ENCODE data around the gene ERP44.
"Not testable (repeated sequence)": the region's sequence is repeated elsewhere in the genome, so short reads cannot be mapped to it uniquely, and the experiment has no call there.

ERP44 gene

GRCh38 chr9:100083448-100084127 lies 15.2 kb downstream of the ERP44 start:
- H3K4me3 ChIP-seq (ENCODE audit: low read depth, low read length): no peak overlapping the region
- DNase-seq (ENCODE audit: low read depth): no peak
- in situ Hi-C loops (cut with HindIII; ENCODE audit: low sequenced_read_pairs): no loop called here
- no peak for TF ChIP-seq CTCF (IDR thresholded peaks at IDR 0.05; ENCODE audit: low read depth, low read length, missing control alignments)

- in situ Hi-C loops (cut with HindIII; ENCODE audit: low sequenced_read_pairs): no loop called here
- no peak overlapping the region for H3K4me3 ChIP-seq (ENCODE audit: low read depth, low read length)
- TF ChIP-seq CTCF (IDR thresholded peaks at IDR 0.05; ENCODE audit: low read depth, low read length, missing control alignments): no peak
- DNase-seq (ENCODE audit: low read depth): peak; percentile 63
Measured at GRCh38 chr9:100082782-100083181, 16.0 kb downstream of the ERP44 start.

DNA sequence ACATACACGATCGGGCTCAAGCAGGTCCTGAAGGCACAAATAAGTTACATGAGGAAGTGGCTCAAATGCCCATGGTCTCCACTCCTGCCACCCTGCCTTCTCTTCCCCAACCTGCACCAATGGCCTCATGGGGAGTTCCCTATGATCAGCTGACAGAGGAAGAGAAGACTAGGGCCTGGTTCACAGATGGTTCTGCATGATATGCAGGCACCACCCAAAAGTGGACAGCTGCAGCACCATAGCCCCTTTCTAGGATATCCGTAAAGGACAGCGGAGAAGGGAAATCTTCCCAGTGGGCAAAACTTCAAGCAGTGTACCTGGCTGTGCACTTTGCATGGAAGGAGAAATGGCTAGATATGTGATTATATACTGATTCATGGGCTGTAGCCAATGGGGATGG lies 22.5 kb downstream of the ERP44 start:
- H3K4me3 ChIP-seq (ENCODE audit: low read depth, low read length); in situ Hi-C loops (cut with HindIII; ENCODE audit: low sequenced_read_pairs); DNase-seq (ENCODE audit: low read depth): not testable (repeated sequence)

- in situ Hi-C loops (cut with HindIII; ENCODE audit: low sequenced_read_pairs): no loop called here
- TF ChIP-seq CTCF (IDR thresholded peaks at IDR 0.05; ENCODE audit: low read depth, low read length, missing control alignments): no peak
- no peak overlapping the region for H3K4me3 ChIP-seq (ENCODE audit: low read depth, low read length)
- DNase-seq (ENCODE audit: low read depth): no peak
Measured at GRCh38 chr9:100074989-100075388, 23.8 kb downstream of the ERP44 start.

GRCh38 chr9:100074093-100074492 lies 24.7 kb downstream of the ERP44 start:
- no peak overlapping the region for H3K4me3 ChIP-seq (ENCODE audit: low read depth, low read length)
- in situ Hi-C loops (cut with HindIII; ENCODE audit: low sequenced_read_pairs): no loop called here
- no peak for TF ChIP-seq CTCF (IDR thresholded peaks at IDR 0.05; ENCODE audit: low read depth, low read length, missing control alignments)
- no peak for DNase-seq (ENCODE audit: low read depth)

DNA sequence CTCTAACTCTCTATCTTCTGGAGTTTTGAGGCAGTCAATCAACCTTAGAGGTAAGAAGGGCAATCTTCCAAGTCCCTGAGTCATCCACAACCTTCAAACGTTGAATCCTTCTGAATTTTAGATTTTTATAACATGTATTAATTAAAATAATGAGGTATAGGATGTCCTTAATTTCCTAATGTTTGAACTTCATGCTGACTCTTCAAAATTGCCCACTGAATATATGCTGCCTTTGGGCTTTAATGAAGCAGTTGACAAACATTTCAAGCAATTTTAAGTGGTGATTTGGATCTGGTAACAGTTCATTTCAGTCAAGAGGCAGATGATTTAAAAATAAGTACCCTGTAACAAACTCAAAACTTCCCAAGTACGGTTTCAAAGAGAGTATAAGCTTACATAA lies 26.0 kb downstream of the ERP44 start:
- TF ChIP-seq CTCF (IDR thresholded peaks at IDR 0.05; ENCODE audit: low read depth, low read length, missing control alignments): no peak
- in situ Hi-C loops (cut with HindIII; ENCODE audit: low sequenced_read_pairs): no loop called here
- H3K4me3 ChIP-seq (ENCODE audit: low read depth, low read length): no peak overlapping the region
- DNase-seq (ENCODE audit: low read depth): no peak

GRCh38 chr9:100071271-100071670 lies 27.5 kb downstream of the ERP44 start:
- no peak overlapping the region for H3K4me3 ChIP-seq (ENCODE audit: low read depth, low read length)
- in situ Hi-C loops (cut with HindIII; ENCODE audit: low sequenced_read_pairs): no loop called here
- TF ChIP-seq CTCF (IDR thresholded peaks at IDR 0.05; ENCODE audit: low read depth, low read length, missing control alignments): no peak
- no peak for DNase-seq (ENCODE audit: low read depth)
